ENCODE measurements around the gene PEX26.
"Not testable (repeated sequence)": the region's sequence is repeated elsewhere in the genome, so short reads cannot be mapped to it uniquely, and the experiment has no call there.

Gene PEX26

DNA sequence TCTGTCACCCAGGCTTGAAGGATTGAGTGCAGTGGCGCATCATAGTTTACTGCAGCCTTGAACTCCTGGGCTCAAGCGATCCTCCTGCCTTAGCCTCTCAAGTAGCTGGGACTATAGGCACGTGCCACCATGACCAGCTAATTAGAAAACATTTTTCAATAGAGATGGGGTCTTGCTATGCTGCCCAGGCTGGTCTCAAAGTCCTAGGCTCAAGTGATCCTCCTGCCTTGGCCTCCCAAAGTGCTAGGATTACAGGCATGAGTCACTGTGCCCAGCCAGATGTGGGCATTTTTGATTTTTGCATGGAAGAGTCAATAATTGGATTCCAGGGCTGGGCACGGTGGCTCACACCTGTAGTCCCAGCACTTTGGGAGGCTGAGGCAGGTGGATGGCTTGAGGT is 3.9 kb upstream of the PEX26 start:
- DNase-seq, result not testable (repeated sequence)

DNA sequence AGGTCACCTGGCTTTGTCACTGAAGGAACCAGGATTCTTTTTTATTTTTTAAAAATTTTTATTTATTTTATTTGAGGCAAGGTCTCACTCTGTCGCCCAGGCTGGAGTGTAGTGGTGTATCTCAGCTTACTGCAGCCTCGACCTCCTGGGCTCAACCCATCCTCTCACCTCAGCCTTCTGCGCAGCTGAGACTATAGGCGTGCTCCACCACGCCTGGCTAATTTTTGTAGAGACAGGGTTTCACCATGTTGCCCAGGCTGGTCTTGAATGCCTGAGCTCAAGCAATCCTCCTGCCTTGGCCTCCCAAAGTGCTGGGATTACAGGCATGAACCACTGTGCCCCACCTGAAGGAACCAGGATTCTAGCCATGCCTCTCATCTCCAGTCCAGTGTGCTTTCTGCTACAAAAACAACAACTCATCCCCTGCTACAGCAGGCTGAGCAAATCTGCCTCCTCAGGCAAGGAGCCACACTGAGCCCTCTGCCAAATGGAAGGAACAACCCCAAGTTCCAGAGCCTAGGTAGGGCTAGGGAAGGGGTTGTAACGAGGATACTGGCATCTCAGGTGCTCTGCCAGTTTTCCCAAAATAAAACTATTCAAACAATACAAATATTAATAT is 2.6 kb upstream of the PEX26 start:
- DNase-seq, result no peak

DNA sequence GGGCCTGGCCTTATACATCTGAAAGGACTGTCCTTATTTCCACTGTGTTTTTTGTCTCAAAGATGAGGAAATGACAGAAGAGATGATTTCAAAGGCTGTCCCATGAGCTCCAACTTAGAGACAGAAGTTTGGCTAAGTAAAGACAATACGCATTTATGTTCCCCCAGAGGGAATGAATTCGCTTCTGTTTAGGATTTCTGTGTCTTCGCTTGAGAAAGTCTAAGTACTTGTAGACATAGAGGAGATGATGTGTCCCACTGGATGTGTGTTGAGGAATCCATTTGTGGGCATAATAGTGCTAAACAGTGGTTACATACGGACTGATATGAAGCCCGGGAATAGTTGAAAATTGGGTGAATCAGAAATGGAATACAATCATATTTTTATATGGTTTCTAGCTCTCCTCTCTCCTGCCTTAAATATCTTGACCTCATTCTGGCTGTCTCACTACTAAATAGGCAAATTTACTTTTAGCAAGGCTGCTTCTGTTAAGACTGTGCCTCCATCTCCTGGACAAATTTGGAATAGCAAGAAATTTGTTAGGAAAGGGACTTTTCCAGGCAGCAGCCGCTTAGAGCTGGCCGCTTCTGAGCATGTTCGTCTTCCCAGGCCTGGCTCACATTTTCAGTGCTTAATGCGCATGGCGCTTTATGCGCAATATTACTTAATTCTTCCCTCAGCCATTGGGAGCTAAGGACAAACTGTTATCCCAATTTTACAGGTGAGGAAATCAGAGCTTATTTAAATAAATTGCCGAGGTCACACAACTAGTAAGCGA is 1.9 kb upstream of the PEX26 start:
- peak; percentile 82 for DNase-seq

DNA sequence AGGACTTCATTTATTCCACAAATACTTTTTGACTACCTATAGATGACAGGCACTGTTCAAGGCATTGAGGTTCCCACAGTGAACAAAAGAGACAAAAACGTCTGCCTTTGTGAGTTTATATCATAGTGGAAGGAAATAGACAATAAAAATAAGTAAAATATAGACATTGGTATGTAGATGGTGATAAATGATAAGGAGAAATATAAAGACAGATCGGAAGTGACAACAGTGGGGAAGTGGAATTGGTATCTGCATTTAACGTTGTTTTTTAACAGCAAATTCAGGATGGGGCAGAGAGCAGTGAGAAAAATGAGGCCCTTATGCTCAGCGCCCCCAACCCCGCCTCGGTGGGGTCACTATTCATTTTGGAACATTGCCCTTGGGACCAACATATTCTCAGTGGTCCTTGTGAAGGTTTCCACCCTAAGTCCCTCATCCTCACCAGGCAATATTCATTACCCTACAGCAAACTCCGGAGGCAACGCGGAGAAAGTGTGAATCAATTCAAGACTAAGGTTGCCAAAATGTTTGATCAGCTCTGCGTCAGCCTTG is 627 bp upstream of the PEX26 start:
- no peak for DNase-seq

DNA sequence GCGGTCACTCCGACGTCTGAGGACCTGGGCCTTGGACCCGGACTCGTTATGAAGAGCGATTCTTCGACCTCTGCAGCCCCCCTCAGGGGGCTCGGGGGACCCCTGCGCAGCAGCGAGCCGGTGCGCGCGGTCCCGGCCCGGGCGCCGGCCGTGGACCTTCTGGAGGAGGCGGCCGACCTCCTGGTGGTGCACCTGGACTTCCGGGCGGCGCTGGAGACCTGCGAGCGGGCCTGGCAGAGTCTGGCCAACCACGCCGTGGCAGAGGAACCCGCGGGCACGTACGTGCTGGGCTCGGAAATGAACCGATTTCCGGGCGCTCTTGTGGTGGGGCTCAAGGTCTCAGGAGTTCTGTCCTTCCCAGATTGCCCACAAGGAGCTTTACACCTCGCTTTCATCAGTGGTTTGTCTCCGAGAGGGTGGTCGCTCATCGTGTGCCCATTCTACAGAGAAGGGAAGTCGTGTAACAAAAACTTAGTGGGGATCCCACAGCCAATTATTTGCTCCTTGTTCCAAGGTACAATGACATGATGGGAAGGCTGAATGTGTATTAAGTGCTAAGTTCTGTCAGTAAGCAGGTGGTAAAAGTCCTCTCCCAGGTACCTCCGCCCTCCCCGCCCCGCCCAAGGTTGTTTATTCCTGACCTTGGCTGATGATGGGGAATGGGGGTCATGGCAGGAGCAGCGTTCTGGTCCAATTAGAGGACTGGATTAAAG is 695 bp downstream of the PEX26 start:
- DNase-seq, result no peak

DNA sequence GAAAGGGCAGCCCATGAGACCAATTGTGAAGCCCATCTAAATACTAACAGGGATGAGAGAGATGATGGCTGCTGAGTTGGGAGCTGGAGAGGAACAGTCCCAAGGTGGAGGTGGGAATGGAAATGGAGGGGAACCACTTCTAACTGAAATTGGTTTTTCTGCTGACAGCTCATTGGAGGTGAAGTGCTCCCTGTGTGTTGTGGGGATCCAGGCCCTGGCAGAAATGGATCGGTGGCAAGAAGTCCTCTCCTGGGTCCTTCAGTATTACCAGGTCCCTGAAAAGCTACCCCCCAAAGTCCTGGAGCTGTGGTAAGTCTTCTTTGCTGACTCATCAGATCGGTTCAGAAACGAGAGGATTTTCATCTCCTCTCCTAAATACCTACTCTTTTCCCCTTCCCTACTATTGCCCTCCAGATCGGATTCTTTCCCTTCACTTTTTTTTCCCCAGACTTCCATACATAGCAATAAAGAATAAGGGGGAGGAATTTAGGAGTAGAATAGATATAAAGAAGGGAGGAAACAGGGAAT is 2.0 kb downstream of the PEX26 start:
- no peak for DNase-seq

DNA sequence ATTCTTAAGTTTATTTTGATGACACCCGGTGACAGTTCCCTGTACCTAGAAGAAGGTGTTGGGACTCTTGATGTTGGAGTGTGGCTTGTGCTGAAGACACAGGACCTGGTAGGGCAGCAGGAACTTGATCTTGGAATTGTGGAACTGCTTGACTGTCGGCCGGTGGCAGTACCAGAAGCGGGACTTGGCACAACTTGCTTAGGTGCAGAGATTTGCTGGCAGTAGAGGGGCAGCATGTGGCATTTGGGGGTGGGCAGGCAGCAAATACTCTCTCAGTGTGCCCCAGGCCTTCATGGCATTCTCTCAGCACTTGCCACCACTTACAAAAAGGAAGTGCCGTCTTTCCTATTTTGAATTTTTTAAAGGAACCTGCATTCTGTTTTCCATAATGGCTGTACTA is 3.6 kb downstream of the PEX26 start:
- DNase-seq, result no peak

DNA sequence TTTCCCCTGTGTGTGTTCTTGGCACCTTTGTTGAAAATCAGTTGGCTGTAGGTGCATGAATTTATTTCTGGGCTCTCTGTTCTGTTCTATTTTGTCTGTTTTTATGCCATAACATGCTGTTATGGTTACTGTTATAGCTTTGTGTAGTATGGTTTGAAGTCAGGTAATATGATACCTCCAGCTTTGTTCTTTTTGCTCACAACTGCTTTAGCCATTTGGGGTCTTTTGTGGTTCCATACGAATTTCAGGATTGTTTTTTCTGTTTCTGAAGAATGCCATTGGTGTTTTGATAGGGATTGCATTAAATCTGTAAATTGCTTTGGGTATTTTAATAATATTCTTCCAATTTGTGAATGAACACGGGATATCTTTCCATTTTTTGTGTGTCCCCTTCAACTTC is 4.7 kb downstream of the PEX26 start:
- no peak for DNase-seq

DNA sequence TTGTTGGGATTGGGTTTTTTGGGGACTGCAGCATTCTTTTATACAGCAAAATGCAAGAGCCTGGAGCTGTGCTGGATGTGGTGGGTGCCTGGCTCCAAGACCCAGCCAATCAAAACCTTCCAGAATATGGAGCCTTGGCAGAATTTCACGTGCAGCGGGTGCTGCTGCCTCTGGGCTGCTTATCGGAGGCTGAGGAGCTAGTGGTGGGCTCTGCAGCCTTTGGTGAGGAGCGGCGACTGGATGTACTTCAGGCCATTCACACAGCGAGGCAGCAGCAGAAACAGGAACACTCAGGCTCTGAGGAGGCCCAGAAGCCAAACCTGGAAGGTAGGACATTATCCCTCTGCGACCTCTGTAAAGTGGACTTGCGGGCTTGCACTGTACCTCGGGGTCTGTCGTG is 5.6 kb downstream of the PEX26 start:
- no peak for DNase-seq

DNA sequence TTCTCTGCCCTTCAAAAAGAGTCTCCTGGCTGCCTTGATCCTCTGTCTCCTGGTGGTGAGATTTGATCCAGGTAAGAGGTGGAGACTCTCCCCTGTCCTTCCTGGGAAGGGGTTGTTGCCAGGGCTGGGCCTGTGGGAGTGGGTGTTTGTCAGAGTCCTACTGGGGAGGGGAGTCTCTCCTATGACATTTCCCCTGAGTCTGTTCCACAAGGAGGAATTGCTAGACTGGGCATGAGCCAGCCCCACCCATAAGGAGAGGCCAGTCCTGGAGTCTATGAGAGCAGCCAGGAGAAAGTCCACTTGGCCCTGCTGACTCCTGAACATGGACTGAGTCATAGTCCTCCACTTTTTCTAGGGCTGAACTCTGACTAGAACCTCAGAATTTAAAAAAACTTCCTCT is 7.4 kb downstream of the PEX26 start:
- no peak for DNase-seq

DNA sequence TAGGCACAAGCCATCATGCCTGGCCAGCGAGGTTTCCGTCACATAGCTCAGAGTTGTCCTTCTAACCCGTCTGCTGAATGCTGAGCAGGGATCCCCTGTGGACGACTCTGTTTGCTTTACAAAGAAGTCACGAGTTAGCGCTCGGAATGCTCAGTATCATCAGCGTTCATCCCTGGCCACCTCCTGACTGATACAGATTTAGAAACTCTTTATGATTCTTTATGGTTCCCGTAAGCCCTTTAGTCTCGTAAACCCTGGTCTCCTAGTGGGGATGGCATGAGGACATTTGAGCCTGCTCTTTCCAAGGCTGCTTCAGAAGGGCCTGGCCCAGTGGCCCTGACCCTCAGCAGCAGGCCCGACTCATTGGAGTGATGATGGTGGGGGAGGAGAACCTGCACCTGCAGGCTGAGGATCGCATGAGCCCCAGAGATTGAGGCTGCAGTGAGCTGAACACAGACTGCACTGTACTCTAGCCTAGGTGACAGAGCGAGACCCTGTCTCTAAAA is 9.6 kb downstream of the PEX26 start:
- DNase-seq, result no peak

DNA sequence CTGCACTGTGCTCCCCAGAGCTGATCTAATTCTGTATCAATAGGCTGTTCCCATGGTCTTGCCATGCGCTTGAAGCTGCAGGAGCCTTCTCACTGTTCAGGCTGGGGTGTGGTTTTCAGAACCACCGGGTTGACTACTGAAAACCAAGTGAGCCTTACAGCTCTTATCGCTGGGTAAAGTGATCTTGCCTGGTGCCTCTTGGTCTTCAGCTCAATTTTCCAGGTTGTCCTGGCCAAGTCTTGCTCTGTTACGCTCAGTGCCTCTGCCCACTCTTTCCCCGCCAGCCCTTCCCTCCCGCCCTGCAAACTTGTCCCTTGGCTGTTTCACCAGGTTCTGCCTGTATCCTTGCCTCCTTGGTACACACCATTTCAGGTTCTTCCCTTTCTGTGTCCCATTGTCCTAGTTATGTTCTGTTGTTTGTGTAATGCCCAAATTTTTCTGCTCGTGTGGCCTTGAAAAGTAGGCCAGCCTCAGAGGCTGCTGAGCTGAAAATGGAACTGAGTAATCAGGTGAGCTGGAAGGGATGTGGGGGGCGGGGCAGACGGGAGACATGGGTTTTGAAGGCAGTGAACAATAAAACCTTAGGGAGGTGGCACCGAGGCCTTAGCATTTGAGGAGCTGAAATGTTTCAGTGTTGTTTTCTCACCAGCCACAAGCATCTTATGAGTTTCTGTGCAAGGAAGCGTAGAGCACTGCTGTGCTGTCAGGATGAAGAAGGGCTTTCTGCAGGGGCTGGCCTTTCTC is 11.2 kb downstream of the PEX26 start:
- DNase-seq, result no peak

DNA sequence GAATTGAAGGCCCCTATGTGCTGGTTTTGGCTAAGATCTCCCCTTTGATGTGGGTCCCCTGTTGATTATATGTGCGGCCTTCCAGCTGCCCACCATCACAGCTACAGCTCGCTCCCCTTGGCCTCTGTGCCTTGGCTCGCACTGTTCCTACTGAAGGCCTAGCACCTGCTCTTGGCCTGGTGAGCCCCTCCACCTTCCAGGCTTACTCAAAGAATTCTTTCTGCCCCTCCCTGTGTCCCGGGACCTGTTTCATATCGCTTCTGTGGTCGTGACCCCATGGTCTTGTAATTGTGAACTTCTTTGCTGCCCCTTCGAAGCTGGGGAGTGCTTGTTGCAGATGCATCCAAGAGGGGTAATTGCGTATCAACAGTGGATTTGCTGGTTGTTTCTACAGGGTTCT is 12.5 kb downstream of the PEX26 start:
- no peak for DNase-seq

DNA sequence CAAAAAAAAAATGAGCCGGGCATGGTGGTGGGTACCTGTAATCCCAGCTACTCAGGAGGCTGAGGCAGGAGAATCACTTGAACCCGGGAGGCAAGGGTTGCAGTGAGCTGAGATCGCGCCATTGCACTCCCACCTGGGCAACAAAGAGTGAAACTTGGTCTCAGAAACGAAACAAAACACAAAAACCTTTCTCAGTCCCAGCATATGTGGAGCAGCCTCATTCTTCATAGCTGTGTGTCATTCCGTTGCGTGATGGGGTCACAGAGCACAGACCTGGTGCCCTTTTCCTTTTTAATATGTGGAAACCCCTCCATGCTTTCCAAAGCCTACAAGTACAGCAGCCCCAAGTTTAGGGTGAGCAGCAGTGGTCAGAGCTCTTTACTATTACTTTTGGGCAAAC is 13.7 kb downstream of the PEX26 start:
- DNase-seq, result no peak

DNA sequence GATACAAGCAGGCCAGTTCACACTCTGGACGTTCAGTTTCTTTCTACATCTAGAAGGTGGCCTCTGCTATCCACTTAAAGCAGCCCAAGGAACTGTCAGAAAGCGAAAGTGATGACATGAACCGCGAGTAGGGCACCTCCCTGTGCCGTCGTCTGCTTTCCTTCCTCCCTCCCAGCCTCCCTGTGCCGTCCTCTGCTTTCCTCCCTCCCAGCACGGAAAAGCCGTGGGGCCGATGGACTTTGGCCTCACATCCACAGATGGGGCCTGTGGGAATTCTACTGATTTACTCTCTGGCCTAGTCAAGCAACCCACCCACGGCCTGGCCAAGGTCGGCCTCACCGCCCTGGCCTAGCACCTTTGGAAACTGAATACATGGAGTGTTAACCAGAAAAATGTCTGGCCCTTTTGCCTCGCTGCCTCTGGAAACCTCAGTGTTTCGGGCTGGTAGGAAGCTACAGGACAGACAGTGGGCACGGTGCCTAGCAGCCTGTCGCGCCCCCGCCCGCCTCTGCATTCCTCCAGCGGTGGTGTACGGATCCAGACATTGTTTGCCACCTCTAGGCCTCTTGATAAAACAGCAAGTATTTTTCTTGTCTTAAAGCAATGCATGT is 14.2 kb downstream of the PEX26 start:
- no peak for DNase-seq

DNA sequence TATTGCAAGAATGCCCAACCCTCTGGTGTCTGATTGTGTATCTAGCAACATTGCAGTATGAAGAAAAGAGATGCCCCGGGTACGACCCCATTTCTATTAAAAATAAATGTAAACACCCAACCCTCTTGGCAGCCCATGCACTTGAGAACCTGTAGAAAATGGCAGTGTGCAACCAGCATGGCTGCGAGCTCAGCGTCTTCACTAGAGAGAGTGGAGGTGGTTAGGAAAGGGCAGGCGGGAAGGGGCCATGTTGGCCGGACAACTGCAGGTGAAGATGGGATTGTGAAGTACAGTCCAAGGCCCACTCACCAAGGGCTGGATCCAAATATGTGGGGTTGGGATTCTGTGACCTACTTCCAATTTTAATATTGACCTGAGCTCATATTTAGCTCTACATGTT is 15.9 kb downstream of the PEX26 start:
- DNase-seq, result no peak

DNA sequence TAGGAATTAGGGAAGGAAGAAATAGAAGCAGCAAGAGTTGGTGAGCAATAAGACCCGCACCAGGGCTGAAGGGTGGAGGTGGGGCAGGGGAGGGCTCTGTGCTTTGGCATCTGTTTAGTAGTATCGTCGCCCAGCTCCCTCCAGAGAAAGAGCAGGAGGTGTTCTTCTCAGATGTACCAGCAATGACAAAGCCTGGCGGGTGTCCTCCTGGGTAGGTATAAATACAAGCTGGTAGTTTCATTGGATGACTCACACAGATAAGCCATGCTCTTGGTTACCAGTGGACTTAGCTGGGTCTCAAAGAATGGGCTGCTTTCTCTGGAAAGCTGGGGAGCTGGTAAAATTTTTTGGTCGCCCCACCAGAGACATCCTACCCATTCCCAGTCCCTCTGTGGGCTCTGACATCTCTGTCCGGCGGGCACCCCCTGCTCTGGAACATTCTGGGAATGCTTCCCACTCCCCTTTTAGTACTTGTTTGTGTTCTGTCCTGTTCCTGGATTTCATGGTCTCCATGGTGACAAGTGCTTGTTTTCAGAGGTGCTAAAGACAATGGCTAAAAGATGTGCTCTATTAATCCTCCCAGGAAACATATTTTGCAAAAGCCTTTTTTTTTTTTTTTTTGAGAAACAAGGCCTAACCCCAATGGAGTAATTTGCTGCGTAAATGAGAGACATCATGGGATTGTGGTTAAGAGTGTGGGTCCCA is 17.5 kb downstream of the PEX26 start:
- DNase-seq, result no peak

DNA sequence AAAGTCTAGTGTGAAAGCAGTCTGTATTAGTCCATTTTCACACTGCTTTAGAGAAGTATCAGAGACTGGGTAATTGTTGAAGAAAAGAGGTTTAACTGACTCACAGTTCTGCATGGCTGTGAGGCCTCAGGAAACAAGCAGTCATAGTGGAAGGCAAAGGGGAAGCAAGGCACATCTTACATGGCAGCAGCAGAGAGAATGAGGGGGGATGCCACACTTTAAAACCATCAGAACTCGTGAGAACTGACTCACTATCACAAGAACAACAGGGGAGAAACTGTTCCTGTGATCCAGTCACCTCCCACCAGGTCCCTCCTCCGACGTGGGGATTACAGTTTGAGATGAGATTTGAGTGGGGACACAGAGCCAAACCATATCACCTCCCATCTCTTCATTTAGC is 19.0 kb downstream of the PEX26 start:
- DNase-seq, result no peak

DNA sequence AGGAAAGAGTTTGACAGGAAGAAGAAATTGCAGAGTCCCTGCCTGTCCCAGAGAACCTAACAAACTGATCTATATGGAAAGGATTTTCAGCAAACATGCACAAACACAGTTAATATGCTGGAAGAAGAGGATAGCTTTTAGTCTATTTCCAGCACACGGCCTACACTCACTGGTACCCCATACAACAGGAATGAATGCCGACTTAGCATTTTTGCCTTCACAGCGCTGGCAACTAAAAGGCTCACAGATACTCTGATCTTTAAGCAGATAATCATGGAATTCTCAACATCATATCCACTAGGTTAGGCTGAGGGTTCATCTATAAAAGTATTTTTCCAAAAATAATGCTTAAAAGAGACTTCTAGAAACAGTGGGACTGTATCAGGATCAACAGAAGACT is 23.0 kb downstream of the PEX26 start:
- DNase-seq, result no peak

DNA sequence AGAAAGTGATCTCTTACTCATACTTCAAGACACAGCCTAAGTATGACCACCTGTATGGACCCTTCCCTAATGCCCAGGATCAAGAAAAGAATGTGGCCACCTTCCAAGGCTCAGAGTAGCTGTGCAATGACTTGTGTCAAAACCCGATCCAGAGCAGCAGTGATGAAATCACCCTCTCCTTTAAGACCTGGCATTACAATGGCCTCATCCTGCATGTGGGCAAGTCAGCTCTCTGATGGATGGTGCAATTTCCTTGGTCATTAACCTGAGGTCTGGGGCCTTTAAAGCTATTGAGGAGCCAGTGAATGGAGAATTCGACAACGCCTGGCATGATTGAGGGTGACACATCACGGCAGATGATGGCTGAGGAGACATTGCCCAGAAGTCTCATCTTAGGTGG is 23.7 kb downstream of the PEX26 start:
- no peak for DNase-seq

DNA sequence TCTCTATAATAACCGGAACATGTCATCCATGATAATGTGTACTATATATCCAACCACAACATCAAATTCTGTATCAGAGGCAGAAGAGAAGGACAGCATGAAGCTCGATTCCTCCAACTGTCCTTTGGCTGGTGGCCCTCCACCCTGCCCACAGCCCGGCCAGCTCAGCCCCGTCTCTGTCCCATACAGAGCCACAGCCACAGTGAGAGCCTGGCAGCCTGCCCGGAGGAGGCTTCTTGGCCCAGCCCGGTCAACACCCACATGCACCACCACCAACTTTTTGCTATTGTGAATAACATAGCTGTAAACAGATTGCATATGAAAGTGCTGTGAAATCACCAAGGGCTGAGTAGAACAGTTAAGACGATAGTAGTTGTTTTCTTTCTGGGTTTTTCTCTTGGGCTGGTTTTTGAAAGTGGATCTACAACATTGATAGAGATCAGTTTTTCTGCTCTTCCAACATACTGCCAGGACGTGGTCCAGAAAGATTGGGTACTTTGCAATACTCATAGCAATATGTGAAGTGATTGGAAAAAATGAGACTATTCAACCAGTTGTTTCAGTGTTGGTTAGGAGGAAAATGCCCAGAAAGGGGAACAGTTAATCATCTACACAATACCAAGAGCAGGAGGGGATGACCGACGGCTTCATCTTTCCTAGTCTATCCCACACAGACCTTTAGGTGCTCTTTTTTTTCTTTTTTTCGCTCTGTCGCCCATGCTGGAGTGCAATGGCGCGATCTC is 25.9 kb downstream of the PEX26 start:
- DNase-seq, result no peak
